SK-N-MC (cell line): ENCODE data around the gene RRAGB.

Experiments
- EZH2 ChIP-seq: fragments of 200-600 bp; sonication (generic); IDR thresholded peaks from one replicate; pipeline ENCODE4 v1.6.1; 2017; ENCODE audit warnings: antibody characterized with exemption
- FOXP2 ChIP-seq: optimal IDR thresholded peaks from 2 replicates; pipeline ENCODE3; 2011; ENCODE audit warnings: mild to moderate bottlenecking, moderate library complexity; ENCODE audit not compliant: insufficient read depth; ENCODE audit errors: extremely low read length, control extremely low read depth
- POLR2AphosphoS5 ChIP-seq: IDR thresholded peaks from 2 replicates; pipeline ENCODE4 v1.6.1; 2012; ENCODE audit warnings: mild to moderate bottlenecking, low read depth, low read length, borderline replicate concordance

- no peak for TF ChIP-seq EZH2
- no peak for TF ChIP-seq POLR2AphosphoS5
- no peak for TF ChIP-seq FOXP2
Observed at GRCh38 chrX:55777596-55777995, 60.0 kb downstream of the RRAGB start.
